ENCODE data around the gene PRMT3. TPM values are rescaled to one million over a fixed set of nuclear protein-coding genes. Genes with fewer than 3 reads are reported as not detected.

Gene PRMT3
- total RNA-seq, 1 experiment from 2014 or later = 22.6 TPM

DNA sequence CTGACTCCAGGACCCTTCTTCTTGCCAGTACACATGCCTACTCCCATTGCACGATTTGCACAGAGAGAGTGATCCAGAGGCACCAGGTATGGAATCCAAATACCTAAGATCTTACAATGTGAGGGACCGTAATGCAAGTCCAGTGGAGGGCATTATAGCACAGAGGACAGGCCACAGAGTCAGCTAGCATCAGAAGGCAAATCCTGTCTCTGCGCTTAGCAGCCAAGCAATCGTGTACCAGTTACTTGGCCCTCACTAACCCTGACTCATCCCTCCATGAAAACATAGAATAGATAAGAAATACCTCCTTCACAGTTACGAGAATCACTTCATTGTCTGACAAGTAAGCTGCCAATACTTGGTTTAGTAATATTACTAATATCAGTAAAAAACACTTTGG lies 142.2 kb downstream of the PRMT3 start:
- Mint-ChIP-seq H3K9me3 (no peaks in the 10 kb centered on the region), H3K36me3 (ENCODE audit: insufficient read depth in 1 of 3, low read depth in 3 of 3) (no peaks in the 10 kb centered on the region), H3K4me1 (peaks cover 0 to 6% of the 10 kb centered on the region in 2 experiments; a peak in 3 of 4 replicates), H3K27ac (no peak overlapping the region), H3K4me3 (no peak overlapping the region), H3K27me3 (ENCODE audit: low read depth) (no peaks in the 10 kb centered on the region)
- Histone ChIP-seq H3K4ac (ENCODE audit: low read depth, low read length) (no peak overlapping the region), H3K56ac (ENCODE audit: insufficient read length, low read depth, low read length) (no peak overlapping the region), H3K23me2 (ENCODE audit: insufficient read length, low read depth, low read length, poor library complexity, severe bottlenecking) (no peaks in the 10 kb centered on the region), H3K9ac (ENCODE audit: extremely low read depth, insufficient read length, low read length) (no peak overlapping the region), H3K79me2 (ENCODE audit: insufficient read depth, low read length) (no peaks in the 10 kb centered on the region), H4K5ac (ENCODE audit: insufficient read length, low read depth, low read length) (no peak overlapping the region), H3K18ac (ENCODE audit: insufficient read length, low read depth, low read length) (no peak overlapping the region), H2BK5ac (ENCODE audit: insufficient read length, low read length) (no peak overlapping the region), H3T11ph (ENCODE audit: low read length) (no peak overlapping the region), H2BK20ac (ENCODE audit: low read depth, low read length, poor library complexity, severe bottlenecking) (no peak overlapping the region), H3K23ac (ENCODE audit: insufficient read length, low read depth, low read length) (no peak overlapping the region), H4K91ac (ENCODE audit: insufficient read length, low read depth, low read length) (no peak overlapping the region), H3K27ac (ENCODE audit: insufficient read length, low read depth, low read length) (no peak overlapping the region), H4K8ac (replicated peaks; ENCODE audit: insufficient read length, low read depth, low read length) (no peak overlapping the region), H2AK5ac (ENCODE audit: insufficient read length, low read length) (no peak overlapping the region), H3K27me3 (ENCODE audit: insufficient read depth, low read length) (no peaks in the 10 kb centered on the region), H3K4me2 (ENCODE audit: insufficient read depth, insufficient read length, low read length) (no peak overlapping the region), H2BK12ac (ENCODE audit: insufficient read length, low read depth, low read length) (no peak overlapping the region), H2BK15ac (ENCODE audit: low read depth, low read length) (no peak overlapping the region), H3K4me1 (ENCODE audit: insufficient read depth, low read length) (no peaks in the 10 kb centered on the region), H3K79me1 (ENCODE audit: insufficient read depth, low read depth, low read length, poor library complexity, severe bottlenecking) (no peaks in the 10 kb centered on the region), H4K20me1 (ENCODE audit: control insufficient read depth, insufficient read depth, insufficient read length) (no peaks in the 10 kb centered on the region), H3K9me3 (ENCODE audit: control insufficient read depth, low read depth, low read length) (no peaks in the 10 kb centered on the region), H3K14ac (ENCODE audit: insufficient read depth, low read length) (no peak overlapping the region), H2AFZ (ENCODE audit: low read length) (no peak overlapping the region), H2BK120ac (ENCODE audit: low read depth, low read length, poor library complexity, severe bottlenecking) (no peak overlapping the region)
- no peak for DNase-seq
- no CpG with 5 or more reads among the region's 5 CpGs for WGBS (ENCODE audit: extremely low coverage, insufficient read length, low lambda C conversion rate)
- TF ChIP-seq, protein P1, sequence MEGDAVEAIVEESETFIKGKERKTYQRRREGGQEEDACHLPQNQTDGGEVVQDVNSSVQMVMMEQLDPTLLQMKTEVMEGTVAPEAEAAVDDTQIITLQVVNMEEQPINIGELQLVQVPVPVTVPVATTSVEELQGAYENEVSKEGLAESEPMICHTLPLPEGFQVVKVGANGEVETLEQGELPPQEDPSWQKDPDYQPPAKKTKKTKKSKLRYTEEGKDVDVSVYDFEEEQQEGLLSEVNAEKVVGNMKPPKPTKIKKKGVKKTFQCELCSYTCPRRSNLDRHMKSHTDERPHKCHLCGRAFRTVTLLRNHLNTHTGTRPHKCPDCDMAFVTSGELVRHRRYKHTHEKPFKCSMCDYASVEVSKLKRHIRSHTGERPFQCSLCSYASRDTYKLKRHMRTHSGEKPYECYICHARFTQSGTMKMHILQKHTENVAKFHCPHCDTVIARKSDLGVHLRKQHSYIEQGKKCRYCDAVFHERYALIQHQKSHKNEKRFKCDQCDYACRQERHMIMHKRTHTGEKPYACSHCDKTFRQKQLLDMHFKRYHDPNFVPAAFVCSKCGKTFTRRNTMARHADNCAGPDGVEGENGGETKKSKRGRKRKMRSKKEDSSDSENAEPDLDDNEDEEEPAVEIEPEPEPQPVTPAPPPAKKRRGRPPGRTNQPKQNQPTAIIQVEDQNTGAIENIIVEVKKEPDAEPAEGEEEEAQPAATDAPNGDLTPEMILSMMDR (conservative IDR thresholded peaks at IDR 0.05) = no peak
